ENCODE results near the gene ICAM4.

Gene ICAM4

DNA sequence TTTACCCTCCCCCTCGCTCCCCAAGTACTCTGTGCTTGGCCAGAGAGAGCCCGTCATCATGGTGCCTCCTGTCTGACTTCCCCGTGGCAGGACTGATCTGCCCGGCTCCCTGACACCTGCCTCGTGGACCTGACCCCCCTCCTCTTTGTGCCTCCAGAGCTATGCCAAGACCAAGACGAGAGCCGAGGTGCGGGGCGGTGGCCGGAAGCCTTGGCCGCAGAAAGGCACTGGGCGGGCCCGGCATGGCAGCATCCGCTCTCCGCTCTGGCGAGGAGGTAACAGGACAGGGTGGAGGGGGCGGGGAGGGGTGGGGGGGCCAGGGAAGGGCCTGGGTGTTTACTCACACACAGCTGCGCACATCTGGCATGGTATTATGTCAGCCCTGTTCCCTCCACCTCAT, 30.2 kb upstream of the ICAM4 start:
- no peak for DNase-seq
- 89% methylated on average over 3 of the region's 18 CpGs for WGBS (ENCODE audit: insufficient coverage)
- ChIA-PET POLR2A (interaction anchor here (0.6 kb wide), 1 partner anchor 124 kb away, joined by 3 read pairs; the partner anchor contains the start of gene TYK2), CTCF (interaction anchor here (0.6 to 20.1 kb wide), 5 partner anchors 13 to 586 kb away, joined by 3 to 542 read pairs (median 3); partner anchors contain the start of genes ICAM1 and TYK2)
- H3K4me3 ChIP-seq (ENCODE audit: control insufficient read depth in 1 of 7, extremely low read depth in 1 of 7, insufficient read depth in 4 of 7, low read depth in 2 of 7, low read length in 6 of 7) = no peak overlapping the region
- H3K9me3 ChIP-seq (ENCODE audit: control extremely low read depth in 1 of 5, control insufficient read depth in 4 of 5, insufficient read depth in 2 of 5, low read depth in 1 of 5, low read length in 4 of 5) = no peaks in the 10 kb centered on the region
- peaks cover 5 to 19% (median 14%) of the 10 kb centered on the region in 4 experiments for H3K4me1 ChIP-seq (ENCODE audit: control extremely low read depth in 1 of 4, control insufficient read depth in 4 of 4, insufficient read depth in 4 of 4, low read length in 3 of 4)
- no peak overlapping the region for H3K27ac ChIP-seq (ENCODE audit: insufficient read depth in 1 of 2, low read depth in 1 of 2, low read length in 2 of 2, poor library complexity in 1 of 2, severe bottlenecking in 2 of 2)
- H3K36me3 ChIP-seq (ENCODE audit: control insufficient read depth in 4 of 4, insufficient read depth in 4 of 4, low read length in 3 of 4) = peaks cover 4 to 57% (median 40%) of the 10 kb centered on the region in 4 experiments
- H3K27me3 ChIP-seq (replicated peaks in 2 of 5; ENCODE audit: control insufficient read depth in 4 of 5, insufficient read depth in 5 of 5, low read length in 4 of 5) = no peaks in the 10 kb centered on the region

- no peaks in the 10 kb centered on the region for H3K9me3 ChIP-seq (ENCODE audit: control extremely low read depth in 1 of 5, control insufficient read depth in 4 of 5, insufficient read depth in 2 of 5, low read depth in 1 of 5, low read length in 4 of 5)
- no peak overlapping the region for H3K4me3 ChIP-seq (ENCODE audit: control insufficient read depth in 1 of 7, extremely low read depth in 1 of 7, insufficient read depth in 4 of 7, low read depth in 2 of 7, low read length in 6 of 7)
- no peak for DNase-seq
- no peaks in the 10 kb centered on the region for H3K27me3 ChIP-seq (replicated peaks in 2 of 5; ENCODE audit: control insufficient read depth in 4 of 5, insufficient read depth in 5 of 5, low read length in 4 of 5)
- 96% methylated on average over 5 of the region's 9 CpGs for WGBS (ENCODE audit: insufficient coverage)
- ChIA-PET POLR2A (interaction anchor here (0.5 to 0.6 kb wide), 2 partner anchors 25 to 123 kb away, joined by 3 to 4 read pairs; partner anchors contain the start of gene TYK2), CTCF (interaction anchor here (3.0 to 20.1 kb wide), 2 partner anchors 13 to 133 kb away, joined by 8 to 542 read pairs; partner anchors contain the start of genes ICAM1 and TYK2)
- H3K36me3 ChIP-seq (ENCODE audit: control insufficient read depth in 4 of 4, insufficient read depth in 4 of 4, low read length in 3 of 4) = peaks cover 4 to 57% (median 40%) of the 10 kb centered on the region in 4 experiments
- no peak overlapping the region for H3K27ac ChIP-seq (ENCODE audit: insufficient read depth in 1 of 2, low read depth in 1 of 2, low read length in 2 of 2, poor library complexity in 1 of 2, severe bottlenecking in 2 of 2)
- peaks cover 5 to 22% (median 15%) of the 10 kb centered on the region in 4 experiments for H3K4me1 ChIP-seq (ENCODE audit: control extremely low read depth in 1 of 4, control insufficient read depth in 4 of 4, insufficient read depth in 4 of 4, low read length in 3 of 4)
Observed at GRCh38 chr19:10256970-10257615, 29.7 kb upstream of the ICAM4 start.

DNA sequence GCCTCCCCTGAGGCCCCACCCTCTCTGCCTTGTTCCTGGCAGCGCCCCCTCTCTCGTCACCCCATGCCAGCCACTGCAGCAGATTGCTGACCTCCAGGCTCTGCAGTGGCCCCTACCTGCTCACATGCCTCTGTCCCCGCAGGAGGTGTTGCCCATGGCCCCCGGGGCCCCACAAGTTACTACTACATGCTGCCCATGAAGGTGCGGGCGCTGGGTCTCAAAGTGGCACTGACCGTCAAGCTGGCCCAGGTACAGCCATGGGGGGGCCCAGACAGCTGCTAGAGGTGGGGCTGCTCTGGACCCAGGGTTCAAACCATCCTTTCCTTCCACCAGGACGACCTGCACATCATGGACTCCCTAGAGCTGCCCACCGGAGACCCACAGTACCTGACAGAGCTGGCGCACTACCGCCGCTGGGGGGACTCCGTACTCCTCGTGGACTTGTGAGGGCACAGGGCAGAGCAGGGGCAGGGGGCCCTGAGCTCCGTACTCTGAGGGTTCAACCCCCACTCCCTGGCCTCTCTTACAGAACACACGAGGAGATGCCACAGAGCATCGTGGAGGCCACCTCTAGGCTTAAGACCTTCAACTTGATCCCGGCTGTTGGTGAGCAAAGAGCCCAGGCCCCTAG, 28.6 kb upstream of the ICAM4 start:
- Histone ChIP-seq H3K36me3 (ENCODE audit: control insufficient read depth in 4 of 4, insufficient read depth in 4 of 4, low read length in 3 of 4) (peaks cover 4 to 57% (median 40%) of the 10 kb centered on the region in 4 experiments), H3K4me3 (ENCODE audit: control insufficient read depth in 1 of 7, extremely low read depth in 1 of 7, insufficient read depth in 4 of 7, low read depth in 2 of 7, low read length in 6 of 7) (no peak overlapping the region)
- WGBS (ENCODE audit: insufficient coverage) = 100% methylated on average over 11 of the region's 18 CpGs

GRCh38 chr19:10259162-10259905, 27.4 kb upstream of the ICAM4 start:
- no peaks in the 10 kb centered on the region for H3K9me3 ChIP-seq (ENCODE audit: control extremely low read depth in 1 of 5, control insufficient read depth in 4 of 5, insufficient read depth in 2 of 5, low read depth in 1 of 5, low read length in 4 of 5)
- peaks cover 2 to 50% (median 37%) of the 10 kb centered on the region in 4 experiments for H3K36me3 ChIP-seq (ENCODE audit: control insufficient read depth in 4 of 4, insufficient read depth in 4 of 4, low read length in 3 of 4)
- DNase-seq = peak; percentile 94 to 98 (median 95)
- no peaks in the 10 kb centered on the region for H3K27me3 ChIP-seq (replicated peaks in 2 of 5; ENCODE audit: control insufficient read depth in 4 of 5, insufficient read depth in 5 of 5, low read length in 4 of 5)
- no peak overlapping the region for H3K4me3 ChIP-seq (ENCODE audit: control insufficient read depth in 1 of 7, extremely low read depth in 1 of 7, insufficient read depth in 4 of 7, low read depth in 2 of 7, low read length in 6 of 7)
- ChIA-PET POLR2A (interaction anchor here (0.6 to 1.2 kb wide), 6 partner anchors 11 to 131 kb away, joined by 3 to 6 read pairs (median 4); partner anchors contain the start of gene ICAM1), CTCF (interaction anchor here (0.7 to 20.1 kb wide), 23 partner anchors 8 to 328 kb away, joined by 3 to 542 read pairs (median 4); partner anchors contain the start of genes CDC37, ICAM1, ICAM4 and ICAM5)
- H3K4me1 ChIP-seq (ENCODE audit: control extremely low read depth in 1 of 4, control insufficient read depth in 4 of 4, insufficient read depth in 4 of 4, low read length in 3 of 4) = peaks cover 0 to 12% (median 4%) of the 10 kb centered on the region in 4 experiments
- H3K27ac ChIP-seq (ENCODE audit: insufficient read depth in 1 of 2, low read depth in 1 of 2, low read length in 2 of 2, poor library complexity in 1 of 2, severe bottlenecking in 2 of 2) = no peak overlapping the region
- 72% methylated on average over 30 of the region's 32 CpGs for WGBS (ENCODE audit: insufficient coverage)

More for the DNA sequence above, 28.6 kb upstream of the ICAM4 start:
- CTCF ChIA-PET = interaction anchor here (0.7 to 20.1 kb wide), 16 partner anchors 9 to 154 kb away, joined by 3 to 542 read pairs (median 4); partner anchors contain the start of genes CDC37, ICAM1, RAVER1 and TYK2
- no peak for DNase-seq
- no peaks in the 10 kb centered on the region for H3K27me3 ChIP-seq (replicated peaks in 2 of 5; ENCODE audit: control insufficient read depth in 4 of 5, insufficient read depth in 5 of 5, low read length in 4 of 5)
- H3K4me1 ChIP-seq (ENCODE audit: control extremely low read depth in 1 of 4, control insufficient read depth in 4 of 4, insufficient read depth in 4 of 4, low read length in 3 of 4) = peaks cover 0 to 12% (median 5%) of the 10 kb centered on the region in 4 experiments
- no peak overlapping the region for H3K27ac ChIP-seq (ENCODE audit: insufficient read depth in 1 of 2, low read depth in 1 of 2, low read length in 2 of 2, poor library complexity in 1 of 2, severe bottlenecking in 2 of 2)
- H3K9me3 ChIP-seq (ENCODE audit: control extremely low read depth in 1 of 5, control insufficient read depth in 4 of 5, insufficient read depth in 2 of 5, low read depth in 1 of 5, low read length in 4 of 5) = no peaks in the 10 kb centered on the region
- POLR2A ChIA-PET = interaction anchor here (0.9 to 1.1 kb wide), 2 partner anchors 13 to 133 kb away, joined by 3 to 6 read pairs; partner anchors contain the start of gene ICAM1

DNA sequence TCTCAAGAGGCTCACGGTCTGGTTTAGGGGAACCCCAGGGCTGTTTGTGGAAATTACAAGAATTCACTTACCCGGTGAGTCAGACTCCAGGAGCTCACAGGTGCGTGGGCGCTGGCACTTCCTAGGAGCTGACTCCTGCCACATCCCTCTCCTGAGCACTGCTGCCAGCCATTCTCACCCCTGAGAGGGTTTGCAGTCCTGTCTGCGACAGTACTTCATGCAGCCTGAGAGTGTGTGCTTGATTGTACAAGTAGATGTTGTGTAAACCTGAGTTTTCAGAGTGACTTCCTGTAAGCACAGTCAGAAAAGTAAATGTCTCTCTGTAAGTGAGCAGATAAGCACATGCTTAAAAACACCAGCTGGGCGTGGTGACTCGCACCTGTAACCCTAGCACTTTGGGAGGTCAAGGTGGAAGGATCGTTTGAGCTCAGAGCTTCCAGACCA, 26.6 kb upstream of the ICAM4 start:
- Histone ChIP-seq H3K9me3 (ENCODE audit: control extremely low read depth in 1 of 5, control insufficient read depth in 4 of 5, insufficient read depth in 2 of 5, low read depth in 1 of 5, low read length in 4 of 5) (no peaks in the 10 kb centered on the region), H3K36me3 (ENCODE audit: control insufficient read depth in 4 of 4, insufficient read depth in 4 of 4, low read length in 3 of 4) (peaks cover 0 to 43% (median 30%) of the 10 kb centered on the region in 4 experiments), H3K4me1 (ENCODE audit: control extremely low read depth in 1 of 4, control insufficient read depth in 4 of 4, insufficient read depth in 4 of 4, low read length in 3 of 4) (peaks cover 0 to 12% (median 4%) of the 10 kb centered on the region in 4 experiments), H3K27me3 (replicated peaks in 2 of 5; ENCODE audit: control insufficient read depth in 4 of 5, insufficient read depth in 5 of 5, low read length in 4 of 5) (no peaks in the 10 kb centered on the region), H3K27ac (ENCODE audit: insufficient read depth in 1 of 2, low read depth in 1 of 2, low read length in 2 of 2, poor library complexity in 1 of 2, severe bottlenecking in 2 of 2) (no peak overlapping the region), H3K4me3 (ENCODE audit: control insufficient read depth in 1 of 7, extremely low read depth in 1 of 7, insufficient read depth in 4 of 7, low read depth in 2 of 7, low read length in 6 of 7) (no peak overlapping the region)
- WGBS (ENCODE audit: insufficient coverage) = 99% methylated on average over 6 of the region's 8 CpGs
- POLR2A ChIA-PET = interaction anchor here (0.6 to 1.2 kb wide), 3 partner anchors 39 to 131 kb away, joined by 3 to 4 read pairs (median 3); no protein-coding TSS in a partner anchor
- DNase-seq = no peak
- CTCF ChIA-PET = interaction anchor here (0.7 to 20.1 kb wide), 17 partner anchors 10 to 329 kb away, joined by 3 to 542 read pairs (median 3); partner anchors contain the start of genes ICAM1, ICAM4, ICAM5 and RAVER1

DNA sequence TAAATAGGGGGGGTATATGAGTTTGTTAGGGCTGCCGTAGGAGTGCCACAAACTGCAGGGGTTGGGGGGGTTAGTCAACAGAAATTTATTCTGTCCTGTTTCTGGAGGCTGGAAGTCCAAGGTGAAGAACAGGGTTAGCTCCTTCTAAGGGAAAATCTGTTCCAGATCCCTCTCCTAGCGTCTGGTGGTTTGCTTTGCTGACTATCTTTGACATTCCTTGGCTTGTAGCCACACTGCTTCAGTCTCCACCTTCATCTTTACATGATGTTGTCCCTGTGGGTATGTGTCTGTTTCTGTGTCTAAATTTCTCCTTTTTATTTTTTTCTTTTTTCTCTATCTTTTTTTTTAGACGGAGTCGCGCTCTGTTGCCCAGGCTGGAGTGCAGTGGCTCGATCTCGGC, 24.0 kb upstream of the ICAM4 start:
- no peak overlapping the region for H3K4me3 ChIP-seq (ENCODE audit: control insufficient read depth in 1 of 7, extremely low read depth in 1 of 7, insufficient read depth in 4 of 7, low read depth in 2 of 7, low read length in 6 of 7)
- CTCF ChIA-PET = interaction anchor here (20.1 kb wide), 1 partner anchor 127 kb away, joined by 542 read pairs; the partner anchor contains the start of gene TYK2
- H3K27me3 ChIP-seq (replicated peaks in 2 of 5; ENCODE audit: control insufficient read depth in 4 of 5, insufficient read depth in 5 of 5, low read length in 4 of 5) = no peaks in the 10 kb centered on the region
- peaks cover 0 to 22% (median 14%) of the 10 kb centered on the region in 4 experiments for H3K36me3 ChIP-seq (ENCODE audit: control insufficient read depth in 4 of 4, insufficient read depth in 4 of 4, low read length in 3 of 4)
- 100% methylated on average over 2 of the region's 7 CpGs for WGBS (ENCODE audit: insufficient coverage)
- H3K27ac ChIP-seq (ENCODE audit: insufficient read depth in 1 of 2, low read depth in 1 of 2, low read length in 2 of 2, poor library complexity in 1 of 2, severe bottlenecking in 2 of 2) = no peak overlapping the region
- DNase-seq = no peak
- no peaks in the 10 kb centered on the region for H3K9me3 ChIP-seq (ENCODE audit: control extremely low read depth in 1 of 5, control insufficient read depth in 4 of 5, insufficient read depth in 2 of 5, low read depth in 1 of 5, low read length in 4 of 5)
- H3K4me1 ChIP-seq (ENCODE audit: control extremely low read depth in 1 of 4, control insufficient read depth in 4 of 4, insufficient read depth in 4 of 4, low read length in 3 of 4) = peaks cover 0 to 12% (median 4%) of the 10 kb centered on the region in 4 experiments
- POLR2A ChIA-PET = no interaction called here
